Esophagus (tissue), 2 donors: ENCODE data around the gene SRGAP2B. TPM values are rescaled to one million over a fixed set of nuclear protein-coding genes. Genes with fewer than 3 reads are reported as not detected.
"Not testable (repeated sequence)": the region's sequence is repeated elsewhere in the genome, so short reads cannot be mapped to it uniquely, and the experiment has no call there.

Experiments used
- H3K27ac ChIP-seq, 2 donors: one replicate each; pipeline ENCODE4 v1.5.1; 2013; ENCODE audit warnings: low read depth in 2 of 2, mild to moderate bottlenecking in 2 of 2, inconsistent platforms in 1 of 2, low read length in 1 of 2, moderate library complexity in 1 of 2
- H3K27me3 ChIP-seq, 2 donors: one replicate each; pipeline ENCODE4 v1.6.1; 2013; ENCODE audit warnings: low read length in 2 of 2, control low read depth in 1 of 2, mild to moderate bottlenecking in 1 of 2; ENCODE audit not compliant: insufficient read depth in 2 of 2, control insufficient read depth in 1 of 2
- H3K36me3 ChIP-seq, 2 donors: one replicate each; pipeline ENCODE4 v1.6.1; 2013; ENCODE audit warnings: low read length in 1 of 2; ENCODE audit not compliant: control insufficient read depth in 2 of 2, insufficient read depth in 2 of 2
- H3K4me1 ChIP-seq, 2 donors: one replicate each; pipeline ENCODE4 v1.6.1; 2013; ENCODE audit warnings: low read length in 1 of 2; ENCODE audit not compliant: control insufficient read depth in 2 of 2, insufficient read depth in 2 of 2
- H3K4me3 ChIP-seq, 2 donors: one replicate each; pipeline ENCODE4 v1.5.1; 2013; ENCODE audit warnings: low read length in 2 of 2, mild to moderate bottlenecking in 2 of 2, low read depth in 1 of 2, moderate library complexity in 1 of 2
- H3K9me3 ChIP-seq, 2 donors: one replicate each; pipeline ENCODE4 v1.6.1; 2013; ENCODE audit warnings: mild to moderate bottlenecking in 2 of 2, low read depth in 1 of 2, low read length in 1 of 2, moderate library complexity in 1 of 2; ENCODE audit not compliant: control insufficient read depth in 2 of 2, insufficient read depth in 1 of 2
- WGBS, 2 donors: extraction: QIAGEN DNeasy Blood & Tissue Kit; methylation state at CpG; one replicate each; pipeline ENCODE4 v1.1.7; 2013; 5-methylcytosine and 5-hydroxymethylcytosine counted together
- polyA plus RNA-seq, 2 donors: library from polyadenylated mRNA; stranded (reverse); fragments of 200-250 nt; gene quantifications; one replicate each; pipeline ENCODE4 v1.2.3, GENCODE V29; 2013
- donor health status: healthy with polysubstance abuse.
- donor health status: Bipolar disorder and iron deficiency.

Gene SRGAP2B
- polyA plus RNA-seq, 2 donors: 3.9 to 5.6 TPM

DNA sequence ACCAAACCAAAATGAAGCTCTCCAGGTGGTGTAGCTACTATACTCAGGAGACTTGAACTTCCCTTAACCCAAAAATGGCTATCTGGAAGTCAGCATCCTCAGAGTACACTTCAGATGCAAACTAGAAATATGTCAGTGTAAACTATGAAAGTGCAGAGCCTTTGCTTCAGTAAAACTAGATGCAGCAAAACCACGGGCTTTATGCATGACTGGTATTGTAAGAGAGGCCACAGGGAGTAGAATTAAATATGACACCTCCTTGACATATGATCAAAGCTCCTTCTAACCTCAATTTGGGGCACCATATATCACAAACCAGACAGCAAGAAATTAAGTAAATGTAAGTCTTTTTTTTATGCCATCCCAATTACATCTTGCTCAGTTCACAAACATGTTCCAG is 47.6 kb downstream of the SRGAP2B start:
- H3K4me1 ChIP-seq, H3K9me3 ChIP-seq, H3K36me3 ChIP-seq, H3K4me3 ChIP-seq, H3K27ac ChIP-seq, H3K27me3 ChIP-seq: not testable (repeated sequence)
- WGBS, 2 donors: no CpG with 5 or more reads among the region's 1 CpG

DNA sequence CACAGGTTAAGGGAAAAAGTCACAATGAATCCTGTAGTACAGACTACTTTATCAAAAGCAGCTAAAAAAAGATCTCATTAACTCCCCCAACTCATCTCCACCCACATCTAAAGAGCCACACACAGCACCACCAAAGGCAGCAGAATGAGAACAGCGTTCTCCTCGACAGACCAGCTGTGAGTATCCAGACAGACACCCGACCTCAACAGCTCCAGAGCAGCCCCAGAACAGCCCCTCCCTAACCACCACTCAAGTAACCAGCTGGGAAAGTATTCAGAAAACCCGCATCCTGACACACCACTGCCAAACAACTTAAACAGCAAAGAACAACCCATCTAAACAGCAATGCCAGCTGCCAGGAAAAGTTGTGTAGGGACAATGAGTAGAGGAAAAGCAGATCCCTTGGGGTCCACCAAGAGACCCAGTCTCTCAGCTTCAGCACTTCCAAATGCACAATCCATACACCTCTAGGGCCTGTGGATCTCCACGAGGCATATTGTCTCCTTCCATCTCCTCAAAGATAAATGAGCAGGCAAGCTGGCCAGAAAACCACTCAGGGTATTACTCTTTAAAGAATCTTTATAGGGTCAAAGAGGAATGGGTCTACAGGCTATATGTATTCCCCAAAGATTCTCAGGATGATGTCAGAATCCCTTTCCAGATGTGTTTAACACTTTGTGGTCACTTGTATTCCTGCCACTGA is 49.4 kb downstream of the SRGAP2B start:
- no CpG with 5 or more reads among the region's 5 CpGs for WGBS, 2 donors
- H3K4me3 ChIP-seq: not testable (repeated sequence)

DNA sequence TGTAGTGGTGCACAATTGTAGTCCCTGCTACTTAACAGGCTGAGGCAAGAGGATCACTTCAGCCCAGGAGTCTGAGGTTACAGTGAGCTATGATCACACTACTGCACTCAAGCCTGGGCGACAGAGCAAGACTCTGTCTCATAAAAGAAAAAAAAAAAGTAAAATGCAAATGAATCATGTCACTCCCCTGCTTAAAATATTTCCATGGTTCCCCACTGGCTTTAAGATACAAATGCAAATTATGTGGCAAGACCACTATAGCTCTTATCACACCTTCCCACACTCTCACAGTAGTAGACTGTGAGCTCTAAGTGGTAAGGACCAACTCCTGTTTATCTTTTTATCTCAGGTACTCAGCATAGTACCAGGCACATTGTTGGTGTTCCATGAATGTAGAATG is 53.6 kb downstream of the SRGAP2B start:
- not testable (repeated sequence) for H3K36me3 ChIP-seq, H3K27ac ChIP-seq, H3K4me1 ChIP-seq, H3K9me3 ChIP-seq, H3K27me3 ChIP-seq, H3K4me3 ChIP-seq
- no CpG with 5 or more reads among the region's 1 CpG for WGBS, 2 donors

More for the DNA sequence above, 49.4 kb downstream of the SRGAP2B start:
- not testable (repeated sequence) for H3K27me3 ChIP-seq, H3K36me3 ChIP-seq, H3K9me3 ChIP-seq, H3K27ac ChIP-seq, H3K4me1 ChIP-seq

DNA sequence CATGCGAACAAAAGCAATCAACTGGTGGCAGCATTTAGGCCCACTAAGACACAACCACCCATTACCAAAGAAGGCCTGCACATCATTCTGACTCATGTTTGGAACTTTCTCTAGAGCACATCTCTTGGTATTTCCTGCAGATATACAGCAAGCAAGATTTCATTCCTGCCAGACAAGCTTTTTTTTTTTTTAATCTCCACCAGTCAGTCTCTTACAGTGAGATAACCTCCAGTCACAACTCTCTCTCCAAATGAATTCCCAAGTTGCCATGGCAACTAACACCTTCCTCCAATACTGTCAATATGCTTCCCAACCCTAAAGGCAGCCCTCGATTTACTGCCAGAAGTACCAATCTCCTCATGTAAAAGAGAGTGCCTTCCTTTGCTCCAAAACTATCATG is 59.1 kb downstream of the SRGAP2B start:
- H3K4me3 ChIP-seq, H3K27me3 ChIP-seq, H3K4me1 ChIP-seq, H3K9me3 ChIP-seq, H3K36me3 ChIP-seq, H3K27ac ChIP-seq: not testable (repeated sequence)
- 68 to 71% methylated on average over 1 of the region's 2 CpGs for WGBS, 2 donors

DNA sequence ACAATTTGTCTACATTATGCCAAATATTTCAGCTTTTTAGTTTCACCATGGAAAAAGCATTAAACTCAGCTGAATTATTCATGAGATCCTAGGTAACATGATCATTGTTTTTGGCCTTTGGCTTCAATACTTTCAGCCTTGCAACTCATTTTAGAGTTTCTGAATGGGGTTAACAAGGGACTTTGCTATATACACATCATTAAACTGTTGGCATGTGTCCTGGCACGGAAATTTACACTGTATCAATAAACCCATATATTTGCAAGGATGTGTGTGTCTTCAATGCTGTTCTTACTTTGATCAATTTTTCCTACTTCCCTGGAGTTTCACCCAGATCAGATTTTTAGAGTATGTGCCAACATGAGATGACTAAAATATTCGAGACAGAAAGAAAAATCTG is 61.6 kb downstream of the SRGAP2B start:
- not testable (repeated sequence) for H3K9me3 ChIP-seq, H3K27me3 ChIP-seq, H3K36me3 ChIP-seq, H3K27ac ChIP-seq, H3K4me3 ChIP-seq, H3K4me1 ChIP-seq
- WGBS, 2 donors: no CpG with 5 or more reads among the region's 2 CpGs

DNA sequence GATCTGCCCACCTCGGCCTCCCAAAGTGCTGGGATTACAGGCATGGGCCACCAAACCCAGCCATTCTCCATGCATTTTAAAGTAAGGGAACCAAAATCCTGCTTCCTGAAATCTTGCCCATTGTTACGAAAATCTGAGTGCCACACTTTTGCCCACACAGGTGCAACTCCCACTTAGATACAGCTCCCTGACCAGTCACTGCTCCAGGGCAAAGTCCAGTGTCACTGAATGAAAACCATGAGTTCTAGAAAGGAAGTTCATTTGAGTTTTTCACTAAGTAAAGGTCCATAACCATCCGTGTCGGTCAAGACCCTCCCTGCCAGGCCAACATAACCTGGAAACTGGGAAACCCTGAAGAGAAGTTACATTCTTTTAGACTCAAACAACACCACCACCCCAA is 67.9 kb downstream of the SRGAP2B start:
- not testable (repeated sequence) for H3K9me3 ChIP-seq, H3K27ac ChIP-seq, H3K4me1 ChIP-seq, H3K4me3 ChIP-seq, H3K36me3 ChIP-seq, H3K27me3 ChIP-seq
- no CpG with 5 or more reads among the region's 4 CpGs for WGBS, 2 donors

DNA sequence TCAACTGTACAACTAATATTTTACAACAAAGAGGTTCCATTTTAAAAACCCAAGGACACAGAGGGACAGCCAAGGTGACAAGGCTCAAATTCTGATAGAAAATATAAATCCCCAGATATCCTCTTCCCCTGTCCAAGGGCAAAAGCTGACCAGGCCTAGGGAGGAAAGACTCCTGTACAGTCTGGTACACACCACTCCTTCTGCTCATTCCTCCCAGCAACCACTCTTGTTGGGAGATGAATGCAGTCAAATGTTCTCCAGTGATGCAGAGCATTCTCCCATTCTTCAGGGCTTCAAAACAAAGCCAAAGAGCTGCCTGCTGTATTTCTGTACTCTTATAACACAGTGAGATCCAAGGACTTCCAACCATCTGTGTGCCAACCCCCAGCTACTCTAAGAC is 69.8 kb downstream of the SRGAP2B start:
- H3K27me3 ChIP-seq: not testable (repeated sequence)

DNA sequence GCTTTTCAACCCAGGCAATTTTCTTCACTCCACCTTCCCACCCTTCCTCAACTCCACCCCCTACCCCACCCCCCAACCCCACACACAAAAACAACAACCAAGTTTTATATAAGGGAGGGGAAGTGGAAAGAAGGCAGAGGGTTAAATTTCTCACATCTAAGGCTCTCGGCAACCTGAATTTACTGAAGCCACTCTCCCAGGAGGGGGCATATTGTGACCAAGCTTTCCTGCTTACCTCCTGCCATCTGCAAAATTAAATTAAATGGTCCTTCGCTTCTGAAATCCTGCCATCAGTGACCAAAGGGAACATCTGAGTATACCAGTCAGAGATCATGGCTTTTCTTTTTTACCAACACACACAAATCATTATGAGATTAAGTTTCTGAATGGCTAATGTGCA is 72.9 kb downstream of the SRGAP2B start:
- not testable (repeated sequence) for H3K4me3 ChIP-seq, H3K4me1 ChIP-seq, H3K36me3 ChIP-seq, H3K9me3 ChIP-seq, H3K27ac ChIP-seq, H3K27me3 ChIP-seq
- WGBS, 2 donors: 88% methylated on average over 1 of the region's 2 CpGs; no CpG with 5 or more reads in 1 of the 2 donors

More for the DNA sequence above, 69.8 kb downstream of the SRGAP2B start:
- not testable (repeated sequence) for H3K27ac ChIP-seq, H3K4me3 ChIP-seq, H3K9me3 ChIP-seq, H3K36me3 ChIP-seq, H3K4me1 ChIP-seq

DNA sequence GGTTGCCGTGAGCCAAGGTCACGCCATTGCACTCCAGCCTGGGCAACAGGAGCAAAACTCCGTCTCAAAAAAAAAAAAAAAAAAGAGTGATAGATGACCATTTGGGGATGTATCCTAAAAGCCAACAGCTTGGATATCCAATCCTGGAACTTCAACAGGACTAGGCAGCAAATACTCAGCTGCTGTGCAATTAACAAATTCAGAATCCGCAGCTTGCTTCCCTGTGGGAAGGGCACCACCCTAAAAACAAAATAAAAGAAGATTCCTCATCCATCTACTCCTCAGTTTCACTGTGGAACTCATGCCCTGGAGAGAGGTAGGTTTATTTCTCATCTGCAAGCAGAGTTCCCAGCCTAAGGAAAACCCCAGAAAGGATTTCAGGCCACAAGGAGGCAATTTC is 73.4 kb downstream of the SRGAP2B start:
- H3K4me1 ChIP-seq, H3K9me3 ChIP-seq, H3K27ac ChIP-seq, H3K36me3 ChIP-seq, H3K4me3 ChIP-seq, H3K27me3 ChIP-seq: not testable (repeated sequence)
- 95 to 96% methylated on average over 3 of the region's 4 CpGs for WGBS, 2 donors

DNA sequence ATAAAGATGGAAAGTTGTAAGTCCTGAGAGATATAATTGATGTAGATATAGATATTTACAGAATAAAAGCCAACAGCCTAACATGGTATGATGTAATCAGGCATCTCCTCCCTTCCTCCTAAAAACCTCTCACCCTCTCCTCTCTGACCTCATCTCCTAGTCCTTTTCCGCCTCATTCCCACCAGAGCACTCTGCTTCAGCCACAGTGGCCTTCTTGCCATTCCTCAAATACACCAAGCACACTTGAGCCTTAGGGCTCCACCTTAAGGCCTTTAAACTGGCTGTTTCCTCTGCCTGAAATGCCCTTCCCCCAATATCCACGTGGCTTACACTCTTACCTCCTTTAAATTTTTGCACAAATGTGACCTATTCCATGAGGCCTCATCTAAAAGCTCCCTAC is 75.4 kb downstream of the SRGAP2B start:
- 49 to 69% methylated on average over 2 of the region's 2 CpGs for WGBS, 2 donors
- not testable (repeated sequence) for H3K9me3 ChIP-seq, H3K36me3 ChIP-seq, H3K4me1 ChIP-seq, H3K27ac ChIP-seq, H3K4me3 ChIP-seq, H3K27me3 ChIP-seq
